MG63 (cell line): Measurements from ENCODE around the gene PTPRD. TPM values are rescaled to one million over a fixed set of nuclear protein-coding genes. Genes with fewer than 3 reads are reported as not detected.

Experiments
- DNase-seq: peaks from one replicate; pipeline ENCODE4 v3.0.0-alpha.2; 2020
- H3K27me3 ChIP-seq: fragments of 250-450 bp; sonication (Bioruptor Pico); 2 replicates; pipeline ENCODE4 v1.5.1; 2020; ENCODE audit warnings: mild to moderate bottlenecking, moderate library complexity
- H3K36me3 ChIP-seq: fragments of 250-450 bp; sonication (Bioruptor Pico); 2 replicates; pipeline ENCODE4 v1.5.1; 2020; ENCODE audit warnings: mild to moderate bottlenecking, moderate library complexity
- H3K4me3 ChIP-seq: fragments of 250-450 bp; sonication (Bioruptor Pico); 2 replicates; pipeline ENCODE4 v1.5.1; 2020; ENCODE audit warnings: mild to moderate bottlenecking, moderate library complexity
- H3K9me3 ChIP-seq: fragments of 250-450 bp; sonication (Bioruptor Pico); 2 replicates; pipeline ENCODE4 v1.5.1; 2020; ENCODE audit warnings: mild to moderate bottlenecking, moderate library complexity
- total RNA-seq: library from RNA; depleted of rRNA; stranded (reverse); fragments of >200 nt; shearing (Covaris generic); gene quantifications from 2 replicates; pipeline ENCODE4 v1.2.3, GENCODE V29; 2014; ENCODE audit warnings: low replicate concordance

PTPRD gene
- total RNA-seq, 1 experiment from 2014 or later, result not detected

DNA sequence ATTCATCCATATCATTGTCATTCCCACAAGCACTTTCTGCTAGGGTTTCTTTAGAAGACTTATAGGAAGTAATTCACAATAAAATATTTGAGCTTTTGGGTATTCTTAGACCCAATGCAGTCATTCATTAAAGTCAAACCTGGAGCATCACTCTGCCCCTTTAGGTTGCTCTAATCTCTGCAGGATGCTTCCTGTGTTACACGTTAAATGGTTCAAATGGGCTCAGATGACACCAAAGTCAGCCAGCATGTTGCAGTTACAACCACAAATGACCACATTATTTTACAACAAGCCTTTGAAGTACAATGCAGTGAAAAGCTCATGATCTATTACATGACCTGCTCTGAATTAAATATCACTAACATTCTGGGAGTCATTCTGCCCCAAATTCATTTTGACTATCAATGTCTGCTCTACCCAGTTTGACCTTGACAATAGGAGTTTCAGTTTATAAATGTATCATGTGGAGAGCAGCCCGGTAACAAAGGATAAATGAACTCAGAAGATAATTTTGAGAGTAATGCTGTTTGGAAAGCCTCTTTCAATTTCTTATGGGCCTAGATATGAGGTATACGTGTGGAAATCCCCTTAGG is 2144.7 kb downstream of the PTPRD start:
- H3K9me3 ChIP-seq, result no peaks in the 10 kb centered on the region
- DNase-seq, result no peak
- H3K27me3 ChIP-seq, result no peaks in the 10 kb centered on the region
- H3K4me3 ChIP-seq, result no peak overlapping the region
- no peaks in the 10 kb centered on the region for H3K36me3 ChIP-seq

DNA sequence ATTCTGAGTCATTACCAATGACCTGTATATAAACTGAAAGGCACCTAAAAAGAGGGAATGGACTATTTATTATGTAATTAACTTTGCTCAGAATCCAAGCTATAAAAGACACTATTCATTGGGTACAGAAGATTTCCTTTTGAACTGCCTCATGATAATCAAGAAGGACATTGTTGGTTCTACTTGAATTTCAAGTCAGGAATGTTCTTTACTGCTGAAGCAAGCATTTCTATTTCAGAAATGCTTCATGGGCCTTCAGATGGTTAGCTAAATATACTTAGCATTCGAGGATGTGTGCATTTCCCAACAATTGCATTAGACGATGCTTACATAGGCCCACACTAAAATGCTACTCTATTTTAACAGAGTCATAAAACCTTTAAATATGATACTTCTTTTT is 2155.0 kb downstream of the PTPRD start:
- Histone ChIP-seq H3K4me3 (no peak overlapping the region), H3K27me3 (no peaks in the 10 kb centered on the region), H3K36me3 (no peaks in the 10 kb centered on the region), H3K9me3 (no peaks in the 10 kb centered on the region)
- DNase-seq, result no peak

DNA sequence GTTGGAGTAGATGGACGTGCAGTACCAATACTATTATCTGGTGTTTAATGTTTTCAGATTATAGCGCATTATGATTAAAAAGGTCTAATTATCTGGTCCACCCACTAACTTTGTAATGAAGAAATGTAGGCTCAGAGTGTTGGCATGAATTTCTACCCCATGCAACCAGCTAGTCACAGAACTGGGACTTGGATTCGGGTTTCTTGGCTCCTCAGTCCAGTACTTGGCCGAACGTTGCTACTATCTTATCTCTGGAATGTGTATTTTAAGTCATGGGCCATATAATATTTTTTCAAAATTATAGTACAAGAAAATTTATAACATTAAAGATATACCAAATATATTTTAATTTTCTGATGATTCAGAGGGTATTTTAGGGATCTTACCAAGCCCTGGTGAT is 2155.7 kb downstream of the PTPRD start:
- no peak overlapping the region for H3K4me3 ChIP-seq
- H3K9me3 ChIP-seq, result no peaks in the 10 kb centered on the region
- H3K36me3 ChIP-seq, result no peaks in the 10 kb centered on the region
- H3K27me3 ChIP-seq, result no peaks in the 10 kb centered on the region
- DNase-seq, result no peak

DNA sequence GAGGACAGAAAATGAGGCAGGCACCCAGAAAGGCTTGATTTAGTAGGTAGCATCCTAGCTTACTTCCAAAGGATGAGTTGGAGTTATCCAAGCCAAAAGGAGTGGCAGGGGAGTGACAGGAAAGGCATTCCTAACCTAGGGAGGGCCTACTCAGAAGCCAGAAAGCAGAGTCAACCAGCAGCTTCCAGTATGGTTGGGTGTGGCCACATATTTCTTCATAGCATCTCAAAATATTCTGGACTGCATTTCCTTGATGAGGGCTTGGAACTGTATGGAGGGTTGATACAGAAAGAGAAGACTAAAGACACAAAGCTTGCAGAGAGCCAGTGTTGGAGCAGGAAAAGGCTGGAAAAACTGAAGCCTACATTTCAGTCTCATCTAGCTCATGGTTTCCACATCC is 2156.5 kb downstream of the PTPRD start:
- H3K36me3 ChIP-seq, result no peaks in the 10 kb centered on the region
- no peak for DNase-seq
- no peak overlapping the region for H3K4me3 ChIP-seq
- H3K9me3 ChIP-seq, result no peaks in the 10 kb centered on the region
- H3K27me3 ChIP-seq, result no peaks in the 10 kb centered on the region

DNA sequence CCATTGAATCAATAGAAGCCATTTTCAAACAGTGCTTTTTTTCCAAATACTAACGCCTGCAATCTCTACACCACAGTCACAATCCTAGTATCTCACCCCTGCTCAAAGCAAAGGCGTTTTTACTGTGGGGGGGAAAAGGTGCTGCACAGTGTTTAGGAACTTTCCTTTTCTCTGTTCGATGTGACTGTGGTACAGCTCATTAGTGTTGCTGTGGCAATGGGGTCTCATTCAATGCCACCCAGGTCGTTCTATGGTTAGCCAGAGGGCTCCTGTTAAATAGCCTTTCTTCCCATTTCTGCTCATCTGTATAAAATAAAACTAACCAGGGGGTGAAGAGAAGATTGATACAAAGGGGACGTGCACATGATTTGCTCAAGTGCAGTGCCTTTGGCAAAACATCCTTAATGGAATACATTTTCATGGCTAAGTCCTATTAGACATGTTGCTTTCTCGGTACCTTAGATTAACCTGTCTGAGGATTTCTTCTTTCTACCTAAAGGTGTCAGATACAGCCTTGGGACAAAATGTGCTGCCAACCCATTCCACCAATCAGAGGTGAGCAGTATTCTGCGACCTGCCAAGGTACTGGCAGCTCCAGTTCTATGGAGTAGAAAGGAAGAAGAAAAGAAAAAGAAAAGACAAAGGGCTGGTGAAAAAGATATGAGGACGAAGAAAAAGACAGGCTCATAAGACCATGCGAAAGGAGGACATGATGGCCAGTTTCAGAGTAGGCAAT is 2161.8 kb downstream of the PTPRD start:
- no peaks in the 10 kb centered on the region for H3K27me3 ChIP-seq
- H3K4me3 ChIP-seq, result no peak overlapping the region
- no peaks in the 10 kb centered on the region for H3K36me3 ChIP-seq
- DNase-seq, result no peak
- no peaks in the 10 kb centered on the region for H3K9me3 ChIP-seq

DNA sequence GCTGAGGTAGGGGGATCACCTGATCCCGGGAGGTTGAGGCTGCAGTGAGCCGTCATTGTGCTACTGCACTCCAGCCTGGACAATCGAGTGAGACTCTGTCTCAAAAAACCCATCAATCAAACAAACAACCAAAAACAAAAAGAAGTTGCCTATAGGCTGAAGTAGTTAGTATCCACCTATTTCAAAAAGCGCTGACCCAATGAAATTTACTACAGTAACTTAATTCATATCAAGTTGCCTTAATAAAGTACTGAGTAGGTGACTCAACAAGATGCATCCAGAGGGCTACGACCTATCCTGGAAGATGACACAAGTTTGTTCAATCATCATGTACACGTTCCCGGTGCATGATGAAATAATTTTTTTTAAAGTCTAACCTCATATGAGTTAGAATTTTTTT is 2164.6 kb downstream of the PTPRD start:
- H3K27me3 ChIP-seq, result no peaks in the 10 kb centered on the region
- H3K4me3 ChIP-seq, result no peak overlapping the region
- no peaks in the 10 kb centered on the region for H3K36me3 ChIP-seq
- no peaks in the 10 kb centered on the region for H3K9me3 ChIP-seq
- DNase-seq, result no peak

DNA sequence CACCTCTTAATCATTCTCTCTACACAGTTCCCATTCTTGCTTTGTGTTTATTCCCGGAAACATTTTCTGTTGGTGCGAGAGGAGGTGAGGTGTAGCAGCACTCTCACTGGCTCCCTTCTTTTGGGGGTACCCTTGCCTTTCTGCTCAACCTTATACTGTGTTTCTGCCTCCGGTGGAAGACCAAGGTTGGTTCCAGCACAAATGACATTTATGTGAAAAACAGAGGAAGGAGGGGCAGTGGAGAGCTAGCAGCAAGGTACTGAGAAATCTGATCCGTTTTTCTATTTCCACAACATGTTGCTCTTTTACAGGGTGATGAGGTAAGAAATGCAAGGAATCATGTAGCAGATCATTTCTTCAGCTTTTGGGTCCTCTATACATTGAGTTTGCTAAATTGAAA is 2165.2 kb downstream of the PTPRD start:
- H3K27me3 ChIP-seq, result no peaks in the 10 kb centered on the region
- no peak for DNase-seq
- no peak overlapping the region for H3K4me3 ChIP-seq

DNA sequence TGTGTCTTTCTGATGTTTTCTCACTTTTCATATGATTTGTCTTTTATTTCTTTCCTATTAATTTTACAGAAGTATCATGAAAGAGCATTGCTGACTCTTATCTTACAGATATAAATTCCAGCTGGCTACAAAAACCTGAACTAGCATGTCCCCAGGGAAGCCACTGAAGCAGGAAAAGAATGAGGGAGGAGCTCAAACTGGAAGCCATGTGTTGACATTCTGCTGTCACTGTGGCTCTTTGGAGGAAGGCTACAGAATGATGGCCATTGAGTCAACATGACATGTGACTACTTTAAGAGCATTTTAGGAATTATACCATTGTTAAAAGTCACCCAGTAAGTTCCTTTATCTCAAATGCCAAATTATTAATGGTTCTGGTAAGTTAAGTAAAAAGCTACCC is 2174.9 kb downstream of the PTPRD start:
- Histone ChIP-seq H3K4me3 (no peak overlapping the region), H3K9me3 (no peaks in the 10 kb centered on the region), H3K36me3 (no peaks in the 10 kb centered on the region), H3K27me3 (no peaks in the 10 kb centered on the region)
- DNase-seq, result no peak

More for the DNA sequence above, 2165.2 kb downstream of the PTPRD start:
- Histone ChIP-seq H3K36me3 (no peaks in the 10 kb centered on the region), H3K9me3 (no peaks in the 10 kb centered on the region)

DNA sequence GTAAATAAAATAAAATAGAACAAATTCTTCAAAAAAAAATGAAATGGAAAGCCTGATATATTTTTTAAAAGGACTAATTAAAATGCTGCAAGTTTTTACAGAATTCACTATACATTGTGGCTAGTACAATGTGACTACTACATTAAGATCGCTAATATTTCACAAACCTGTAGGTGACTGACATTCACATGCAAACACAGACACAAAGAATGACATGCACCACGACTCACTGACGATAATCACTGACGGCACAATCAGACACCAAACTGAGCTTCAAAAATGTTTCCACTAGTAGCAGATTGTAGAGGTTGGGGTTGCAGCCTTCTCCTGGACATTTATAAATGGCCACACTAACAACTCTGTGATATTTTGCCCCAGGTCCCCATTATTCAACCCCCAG is 2175.5 kb downstream of the PTPRD start:
- no peak for DNase-seq
- Histone ChIP-seq H3K4me3 (no peak overlapping the region), H3K9me3 (no peaks in the 10 kb centered on the region), H3K36me3 (no peaks in the 10 kb centered on the region), H3K27me3 (no peaks in the 10 kb centered on the region)

DNA sequence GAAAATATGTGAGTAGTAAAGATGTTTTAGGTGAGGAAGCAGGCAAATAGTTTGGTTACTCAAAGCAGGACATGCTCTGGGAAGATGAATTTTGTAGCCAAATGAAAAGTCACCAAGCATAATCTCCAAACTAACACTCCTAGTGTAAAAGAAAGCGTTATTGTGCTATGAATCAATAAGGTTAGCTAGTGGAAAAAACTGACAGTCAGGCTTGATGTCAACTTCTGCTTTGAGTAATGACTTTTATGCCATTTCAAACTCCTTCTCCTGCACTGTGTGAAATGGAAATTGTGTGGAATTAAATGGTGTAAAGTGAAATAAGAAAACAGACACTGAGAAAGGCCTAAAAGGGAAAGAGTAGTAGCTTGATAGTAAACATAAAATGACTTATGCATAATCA is 2176.0 kb downstream of the PTPRD start:
- Histone ChIP-seq H3K9me3 (no peaks in the 10 kb centered on the region), H3K36me3 (no peaks in the 10 kb centered on the region), H3K4me3 (no peak overlapping the region), H3K27me3 (no peaks in the 10 kb centered on the region)
- DNase-seq, result no peak

DNA sequence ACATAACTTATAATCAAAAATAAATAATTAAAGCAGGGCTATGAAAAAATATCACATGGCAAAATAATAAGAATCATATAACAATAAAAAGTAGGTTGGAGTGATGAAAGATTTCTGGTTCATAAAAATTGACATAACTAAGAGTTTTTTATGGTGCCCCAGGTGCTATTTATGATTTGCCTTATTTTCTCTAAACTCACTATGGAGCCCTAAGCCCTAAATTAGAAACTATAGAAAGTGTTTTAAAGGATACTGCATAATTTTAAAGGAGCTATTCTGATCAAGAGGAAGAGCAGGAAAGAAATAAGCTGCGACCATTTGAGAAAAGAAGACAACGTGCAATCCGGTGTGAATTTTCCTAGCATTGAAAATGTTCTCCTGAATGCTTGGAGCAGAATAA is 2178.2 kb downstream of the PTPRD start:
- Histone ChIP-seq H3K4me3 (no peak overlapping the region), H3K9me3 (no peaks in the 10 kb centered on the region), H3K27me3 (no peaks in the 10 kb centered on the region), H3K36me3 (no peaks in the 10 kb centered on the region)
- DNase-seq, result no peak

DNA sequence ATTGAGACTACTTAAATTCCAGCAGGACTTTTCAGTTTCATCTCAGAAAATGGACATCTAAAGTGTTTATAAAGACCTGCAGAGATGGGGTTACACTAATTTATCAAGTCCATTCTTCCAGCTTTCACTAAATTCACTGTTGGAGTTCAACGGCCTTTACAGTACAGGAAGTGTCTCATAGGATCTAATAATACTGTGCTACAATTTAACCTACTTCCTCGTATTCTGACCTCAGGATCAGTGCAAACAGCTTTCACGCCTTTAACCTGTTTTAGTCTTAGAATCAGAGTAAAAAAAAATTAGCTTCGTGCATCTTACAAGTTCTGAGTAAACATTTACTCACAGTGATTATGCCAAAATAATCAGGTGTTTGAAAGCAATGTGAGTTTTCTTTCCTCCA is 2180.6 kb downstream of the PTPRD start:
- Histone ChIP-seq H3K4me3 (no peak overlapping the region), H3K9me3 (no peaks in the 10 kb centered on the region), H3K27me3 (no peaks in the 10 kb centered on the region), H3K36me3 (no peaks in the 10 kb centered on the region)
- DNase-seq, result no peak

DNA sequence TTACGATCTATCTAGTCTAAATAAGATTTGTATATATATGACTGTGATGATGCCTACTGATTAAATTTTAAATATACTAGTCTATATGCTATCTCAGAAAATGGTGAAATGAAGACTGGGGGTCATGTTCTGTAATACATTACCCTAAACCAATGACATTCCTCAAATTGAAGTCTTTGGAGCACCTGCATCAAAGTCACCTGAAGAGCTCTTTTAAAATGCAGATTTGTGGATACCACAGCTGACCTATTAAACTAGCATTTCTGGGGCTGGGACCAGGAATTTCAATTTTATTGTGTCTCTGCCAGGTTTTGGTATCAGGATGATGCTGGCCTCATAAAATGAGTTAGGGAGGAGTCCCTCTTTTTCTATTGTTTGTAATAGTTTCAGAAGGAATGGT is 2181.3 kb downstream of the PTPRD start:
- Histone ChIP-seq H3K36me3 (no peaks in the 10 kb centered on the region), H3K9me3 (no peaks in the 10 kb centered on the region), H3K4me3 (no peak overlapping the region), H3K27me3 (no peaks in the 10 kb centered on the region)
- DNase-seq, result no peak

DNA sequence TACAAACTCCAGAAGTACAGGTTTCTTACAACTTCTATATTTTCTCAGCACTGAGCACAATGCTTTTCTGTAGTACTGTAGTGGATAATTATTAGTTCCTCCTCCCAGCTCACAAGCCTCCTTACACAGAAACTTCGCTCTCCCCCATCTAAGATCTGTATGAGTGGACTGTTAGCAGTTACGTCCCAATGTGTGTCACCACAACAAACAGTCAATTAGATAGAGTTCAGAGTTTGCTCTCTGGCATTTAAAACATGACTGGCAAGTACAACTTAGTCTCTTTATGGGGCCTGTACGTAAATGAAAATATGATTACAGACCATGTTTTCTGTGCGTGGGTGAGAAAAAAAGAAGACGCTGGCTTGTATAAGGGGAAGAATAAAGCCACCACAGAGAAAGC is 2181.9 kb downstream of the PTPRD start:
- DNase-seq, result no peak
- no peak overlapping the region for H3K4me3 ChIP-seq
- H3K36me3 ChIP-seq, result no peaks in the 10 kb centered on the region
- H3K9me3 ChIP-seq, result no peaks in the 10 kb centered on the region
- no peaks in the 10 kb centered on the region for H3K27me3 ChIP-seq

DNA sequence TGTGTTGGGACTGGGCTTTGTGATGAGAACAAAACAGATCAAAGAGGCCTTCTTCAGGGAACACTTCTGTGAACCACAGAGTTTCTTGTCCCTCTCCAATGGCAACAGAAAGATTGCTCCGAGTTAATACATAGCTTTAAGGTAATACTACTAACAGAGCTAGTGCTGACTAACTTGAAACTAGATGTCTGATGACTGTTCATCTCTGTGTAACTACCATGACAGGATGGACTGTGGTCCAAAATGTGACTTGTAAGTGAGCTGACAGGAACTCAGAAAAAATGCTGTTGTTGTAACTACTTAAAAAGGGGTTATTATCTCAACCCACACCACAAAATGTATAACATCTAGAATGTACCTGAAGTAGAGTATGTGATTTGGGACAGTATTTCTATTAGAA is 2183.0 kb downstream of the PTPRD start:
- H3K36me3 ChIP-seq, result no peaks in the 10 kb centered on the region
- no peak for DNase-seq

DNA sequence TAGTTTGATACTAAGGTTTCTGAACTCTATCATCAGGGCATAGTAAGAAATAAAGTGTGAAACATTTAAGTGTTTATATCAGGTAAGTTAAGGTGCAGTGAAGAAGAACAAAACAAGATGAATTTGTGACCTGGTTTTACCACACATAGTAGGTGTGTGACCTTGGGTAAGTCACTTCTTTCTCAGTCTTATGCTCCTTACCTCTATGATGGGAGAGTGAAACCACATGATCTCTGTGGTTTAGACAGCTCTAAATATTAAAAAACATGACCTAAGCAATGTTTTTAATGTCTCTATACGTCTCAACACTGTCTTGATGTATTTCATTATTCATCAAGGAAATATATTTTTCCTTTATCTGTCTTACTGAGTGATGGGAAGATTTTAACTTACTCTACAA is 2183.6 kb downstream of the PTPRD start:
- DNase-seq, result no peak
- Histone ChIP-seq H3K36me3 (no peaks in the 10 kb centered on the region), H3K27me3 (no peaks in the 10 kb centered on the region), H3K9me3 (no peaks in the 10 kb centered on the region), H3K4me3 (no peak overlapping the region)

More for the DNA sequence above, 2183.0 kb downstream of the PTPRD start:
- H3K27me3 ChIP-seq, result no peaks in the 10 kb centered on the region
- H3K9me3 ChIP-seq, result no peaks in the 10 kb centered on the region
- no peak overlapping the region for H3K4me3 ChIP-seq

DNA sequence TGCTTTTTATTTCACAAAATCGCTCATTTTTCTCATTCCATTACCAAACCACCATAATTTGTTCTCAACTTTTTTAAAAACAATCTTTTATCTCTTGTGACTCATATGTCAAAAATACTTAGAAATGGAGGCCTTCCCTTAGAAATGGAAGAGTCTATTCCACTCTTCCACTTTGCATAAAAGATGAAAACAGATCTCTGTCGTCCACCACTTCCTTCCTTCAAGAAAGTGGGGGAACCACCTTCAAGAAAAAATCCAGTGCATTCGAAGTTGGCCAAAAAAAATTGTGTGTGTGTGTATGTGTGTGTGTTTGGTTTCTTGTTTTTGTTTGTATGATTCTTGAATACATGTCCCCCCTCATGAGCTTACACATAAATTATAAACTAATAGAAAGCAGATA is 2184.4 kb downstream of the PTPRD start:
- H3K27me3 ChIP-seq, result no peaks in the 10 kb centered on the region
- DNase-seq, result no peak
- H3K36me3 ChIP-seq, result no peaks in the 10 kb centered on the region
- no peak overlapping the region for H3K4me3 ChIP-seq
- no peaks in the 10 kb centered on the region for H3K9me3 ChIP-seq

DNA sequence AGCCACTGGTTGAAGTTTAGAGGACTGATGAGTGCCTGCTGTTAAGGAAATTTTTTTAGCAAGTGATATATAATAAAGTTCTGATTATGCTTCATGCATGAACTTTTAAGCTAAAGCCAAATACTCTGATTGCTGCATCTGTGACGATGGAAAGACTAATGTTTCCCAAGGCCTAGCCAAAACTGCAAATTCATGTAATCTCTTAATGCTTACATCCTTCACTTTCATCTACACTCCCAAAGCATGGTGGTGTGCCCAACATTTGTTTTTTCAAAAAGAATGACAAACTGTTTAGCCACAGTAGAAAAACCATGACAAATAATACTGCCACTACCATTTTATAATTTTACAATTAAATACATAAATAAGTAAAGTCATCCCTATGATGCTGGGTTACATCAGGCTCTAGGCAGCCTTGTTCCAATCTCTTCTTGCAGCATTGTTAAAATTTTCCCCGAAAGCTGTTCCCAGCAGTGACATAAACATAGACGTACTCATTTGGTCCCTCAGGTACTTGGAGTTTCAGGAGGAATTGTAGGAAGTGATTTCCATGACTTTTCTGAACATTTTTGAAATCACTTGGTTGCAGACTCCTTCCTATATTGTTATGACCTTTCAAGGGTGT is 2187.9 kb downstream of the PTPRD start:
- Histone ChIP-seq H3K4me3 (no peak overlapping the region), H3K27me3 (no peaks in the 10 kb centered on the region), H3K9me3 (no peaks in the 10 kb centered on the region), H3K36me3 (no peaks in the 10 kb centered on the region)
- no peak for DNase-seq
